Urinary bladder (tissue), 4 donors: ENCODE measurements around the gene ANKRD50. TPM values are rescaled to one million over a fixed set of nuclear protein-coding genes. Genes with fewer than 3 reads are reported as not detected.

Source experiments
- DNase-seq: peaks from one replicate; pipeline ENCODE4 v3.0.0-alpha.2; 2015; ENCODE audit errors: extremely low spot score
- H3K27ac ChIP-seq: one replicate; pipeline ENCODE4 v1.5.1; 2013; ENCODE audit warnings: low read depth, mild to moderate bottlenecking, moderate library complexity
- H3K36me3 ChIP-seq: one replicate; pipeline ENCODE4 v1.6.1; 2013; ENCODE audit warnings: mild to moderate bottlenecking, moderate library complexity; ENCODE audit not compliant: insufficient read depth
- H3K4me1 ChIP-seq: one replicate; pipeline ENCODE4 v1.6.1; 2013; ENCODE audit warnings: mild to moderate bottlenecking, moderate library complexity; ENCODE audit not compliant: insufficient read depth
- H3K4me3 ChIP-seq: one replicate; pipeline ENCODE4 v1.5.1; 2013; ENCODE audit warnings: low read depth, low read length
- WGBS: extraction: QIAGEN DNeasy Blood & Tissue Kit; methylation state at CpG from one replicate; pipeline ENCODE4 v1.1.7; 2013; 5-methylcytosine and 5-hydroxymethylcytosine counted together
- polyA plus RNA-seq: library from polyadenylated mRNA; stranded (reverse); fragments of 200-250 nt; gene quantifications from one replicate; pipeline ENCODE4 v1.2.3, GENCODE V29; 2013
- total RNA-seq: library from RNA; depleted of rRNA; stranded (reverse); fragments of >200 nt; gene quantifications from one replicate; pipeline ENCODE4 v1.2.3, GENCODE V29; 2014
- donor health status: healthy with polysubstance abuse.
- donor health status: healthy.

ANKRD50 gene
- total and polyA plus RNA-seq, 2 donors = 13.3 to 149 TPM

DNA sequence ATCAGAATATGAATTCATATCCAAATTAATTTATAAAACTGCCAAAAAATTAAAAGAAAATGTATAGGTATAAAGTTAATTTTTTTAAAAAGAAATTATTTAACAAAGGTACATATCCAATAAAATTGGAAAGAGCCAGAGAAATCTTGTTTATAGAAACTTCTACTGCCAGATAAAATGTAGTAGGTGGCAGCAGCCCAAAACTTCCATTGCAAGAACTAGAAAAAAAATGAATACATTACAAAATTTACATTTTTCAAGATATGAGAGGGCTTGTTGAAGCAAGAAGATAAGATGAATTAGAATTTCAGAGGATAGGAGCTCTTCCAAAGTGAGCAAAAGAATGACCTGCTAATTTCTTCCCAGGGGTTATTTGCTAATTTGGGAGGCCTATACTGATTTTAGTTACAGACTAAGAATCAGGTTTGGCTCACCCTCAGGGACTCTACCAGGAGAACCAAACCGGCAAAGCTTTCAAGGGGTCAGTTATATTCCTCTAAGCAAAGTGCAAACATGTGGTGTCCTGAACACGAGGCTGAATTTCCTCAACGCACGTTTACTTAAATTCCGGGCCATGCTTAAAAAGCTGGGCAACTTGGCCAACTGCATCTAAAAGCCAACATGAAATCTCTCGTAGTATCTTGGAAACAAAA is 17.5 kb downstream of the ANKRD50 start:
- no peak overlapping the region for H3K4me3 ChIP-seq
- WGBS = 71% methylated on average over 6 of the region's 6 CpGs
- DNase-seq = no peak
- peaks cover 1% of the 10 kb centered on the region for H3K36me3 ChIP-seq
- H3K27ac ChIP-seq = no peak overlapping the region
- no peaks in the 10 kb centered on the region for H3K4me1 ChIP-seq

DNA sequence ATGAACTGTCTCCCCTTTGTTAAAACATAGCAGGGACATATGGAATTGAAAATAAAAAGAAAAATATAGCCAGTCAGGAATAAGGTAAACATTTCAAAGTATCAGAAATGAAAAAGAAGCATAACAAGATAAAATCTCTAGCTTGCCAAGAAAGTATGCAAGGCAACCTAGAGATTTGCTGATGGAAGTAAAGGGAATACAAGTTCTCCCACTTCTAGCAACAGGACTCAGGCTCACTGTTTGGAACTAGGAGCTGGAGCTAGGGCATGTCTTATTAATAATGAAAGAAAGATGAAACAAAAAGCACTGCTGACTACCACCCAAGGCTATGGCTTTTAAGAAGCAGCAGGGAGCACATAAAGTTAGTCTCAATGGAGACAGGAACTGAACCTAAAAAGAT is 18.2 kb downstream of the ANKRD50 start:
- H3K4me3 ChIP-seq = no peak overlapping the region
- H3K4me1 ChIP-seq = no peaks in the 10 kb centered on the region
- H3K27ac ChIP-seq = no peak overlapping the region
- DNase-seq = no peak
- peaks cover 1% of the 10 kb centered on the region for H3K36me3 ChIP-seq

DNA sequence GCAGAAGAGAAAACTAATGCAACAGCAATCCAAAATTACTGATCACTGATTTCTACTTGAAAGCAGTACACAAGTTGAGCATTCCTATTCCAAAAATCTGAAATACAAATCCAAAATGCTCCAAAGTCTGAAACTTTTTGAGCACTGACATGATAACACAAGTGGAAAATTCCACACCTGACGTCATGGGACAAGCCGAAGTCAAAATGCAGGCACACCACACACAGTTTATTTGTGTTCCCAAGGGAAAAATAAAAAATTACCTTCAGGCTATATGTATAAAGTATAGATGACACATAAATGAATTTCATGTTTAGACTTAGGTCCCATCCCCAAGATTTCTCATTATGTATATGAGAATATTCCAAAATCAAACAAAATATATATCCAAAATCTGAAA is 20.7 kb downstream of the ANKRD50 start:
- Histone ChIP-seq H3K4me3 (no peak overlapping the region), H3K27ac (no peak overlapping the region), H3K4me1 (no peaks in the 10 kb centered on the region), H3K36me3 (no peaks in the 10 kb centered on the region)
- no peak for DNase-seq
- 91% methylated on average over 2 of the region's 2 CpGs for WGBS

DNA sequence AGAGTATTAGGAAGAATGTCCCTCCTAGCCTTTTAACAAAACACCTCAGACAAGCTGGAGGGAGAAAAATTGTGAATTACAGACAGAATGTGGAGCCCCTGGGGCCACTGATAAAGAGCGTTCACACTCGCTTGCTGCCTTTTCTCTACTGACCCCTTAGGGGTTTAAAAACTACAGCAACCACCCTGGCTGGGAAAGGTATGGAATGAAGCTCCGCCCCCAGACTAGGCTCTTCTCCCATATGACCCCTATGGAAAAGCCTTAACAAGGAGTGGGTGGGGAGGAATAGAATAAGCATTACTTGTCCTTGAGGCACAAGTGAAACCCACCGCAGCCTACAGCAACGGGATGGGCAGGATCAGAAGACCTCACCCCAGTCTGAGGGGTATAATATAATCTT is 26.3 kb downstream of the ANKRD50 start:
- no peak for DNase-seq
- Histone ChIP-seq H3K27ac (no peak overlapping the region), H3K4me3 (no peak overlapping the region), H3K4me1 (no peaks in the 10 kb centered on the region), H3K36me3 (no peaks in the 10 kb centered on the region)
- WGBS = 88% methylated on average over 5 of the region's 5 CpGs

DNA sequence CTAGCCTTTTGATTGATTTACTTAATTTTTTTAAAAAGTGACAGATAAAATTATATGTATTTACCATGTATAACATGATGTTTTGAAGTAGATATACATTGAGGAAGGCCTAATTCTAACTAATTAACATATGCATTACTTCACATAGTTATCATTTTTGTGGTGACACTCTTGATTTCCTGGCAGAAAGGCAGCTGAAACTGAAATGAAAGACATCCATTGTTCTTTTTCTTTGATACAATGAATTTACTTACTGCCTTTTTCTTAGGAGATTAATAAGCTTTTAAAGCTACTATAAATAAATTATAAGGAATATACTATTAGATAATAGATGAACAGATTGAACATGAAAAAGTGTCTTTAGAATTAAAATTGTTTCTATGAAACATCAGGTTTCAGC is 26.7 kb downstream of the ANKRD50 start:
- no peaks in the 10 kb centered on the region for H3K4me1 ChIP-seq
- no peak overlapping the region for H3K27ac ChIP-seq
- no peaks in the 10 kb centered on the region for H3K36me3 ChIP-seq
- H3K4me3 ChIP-seq = no peak overlapping the region
- DNase-seq = no peak

DNA sequence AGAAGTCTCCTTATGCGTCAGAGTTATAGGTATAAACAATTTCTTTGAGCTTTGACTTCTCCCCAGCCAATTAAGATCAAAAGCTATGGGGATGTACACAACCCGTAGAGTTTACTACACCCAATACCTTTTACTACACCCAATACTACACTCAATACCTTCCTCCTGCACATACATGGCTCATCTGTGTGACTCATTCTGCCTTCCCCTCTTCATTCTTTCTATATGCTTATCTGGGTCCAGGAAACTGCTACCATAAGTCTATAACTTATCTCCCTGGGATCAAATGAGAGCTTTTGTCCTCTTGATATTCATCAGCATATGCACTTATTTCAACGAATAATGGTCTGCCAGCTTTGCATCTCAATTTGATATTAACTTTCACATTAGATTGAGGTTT is 28.2 kb downstream of the ANKRD50 start:
- WGBS = 79% methylated on average over 3 of the region's 3 CpGs
- Histone ChIP-seq H3K4me3 (no peak overlapping the region), H3K4me1 (no peaks in the 10 kb centered on the region), H3K27ac (no peak overlapping the region), H3K36me3 (no peaks in the 10 kb centered on the region)
- DNase-seq = no peak

DNA sequence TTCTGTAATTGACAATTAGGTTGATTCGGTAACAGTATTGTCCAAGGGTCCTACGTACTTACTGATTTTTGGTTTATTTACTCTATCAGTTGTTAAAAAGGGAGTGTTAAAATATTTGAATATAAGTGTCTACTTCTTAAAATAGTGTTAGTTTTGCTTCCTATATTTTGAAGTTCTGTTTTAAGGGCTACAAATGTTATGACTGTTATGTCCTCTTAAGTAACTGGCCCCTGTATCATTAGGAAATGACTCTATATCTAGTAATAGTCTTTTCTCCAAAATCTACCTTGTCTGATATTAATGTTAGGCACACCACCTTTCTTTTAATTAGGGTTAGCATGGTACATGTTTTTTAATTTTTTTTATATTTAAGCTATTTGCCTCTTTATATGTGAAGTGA is 30.1 kb downstream of the ANKRD50 start:
- 97% methylated on average over 2 of the region's 2 CpGs for WGBS
- DNase-seq = no peak
- no peaks in the 10 kb centered on the region for H3K36me3 ChIP-seq
- no peaks in the 10 kb centered on the region for H3K4me1 ChIP-seq
- H3K27ac ChIP-seq = no peak overlapping the region
- H3K4me3 ChIP-seq = no peak overlapping the region

DNA sequence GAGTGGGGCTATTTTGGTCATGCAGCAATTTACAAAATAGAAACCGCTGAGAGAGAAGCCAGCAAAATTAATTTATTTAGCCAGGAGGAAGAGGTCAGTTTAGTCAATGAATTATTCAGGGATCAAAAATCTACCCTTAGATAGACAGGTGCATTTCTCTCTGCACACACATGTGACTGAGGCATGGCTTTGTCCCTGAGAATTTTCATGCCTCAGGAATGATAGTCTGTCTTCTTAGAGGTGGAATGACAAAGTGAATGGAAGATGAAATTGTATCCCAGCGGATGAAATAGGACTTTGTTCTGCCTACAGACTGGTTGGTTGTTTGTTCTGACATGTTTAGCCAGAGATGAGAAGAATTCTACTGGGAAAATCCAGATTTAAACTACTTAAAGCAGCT is 46.0 kb downstream of the ANKRD50 start:
- 88% methylated on average over 2 of the region's 2 CpGs for WGBS
- no peak overlapping the region for H3K4me3 ChIP-seq
- no peaks in the 10 kb centered on the region for H3K4me1 ChIP-seq
- no peak for DNase-seq
- H3K36me3 ChIP-seq = peaks cover 2% of the 10 kb centered on the region
- H3K27ac ChIP-seq = no peak overlapping the region

DNA sequence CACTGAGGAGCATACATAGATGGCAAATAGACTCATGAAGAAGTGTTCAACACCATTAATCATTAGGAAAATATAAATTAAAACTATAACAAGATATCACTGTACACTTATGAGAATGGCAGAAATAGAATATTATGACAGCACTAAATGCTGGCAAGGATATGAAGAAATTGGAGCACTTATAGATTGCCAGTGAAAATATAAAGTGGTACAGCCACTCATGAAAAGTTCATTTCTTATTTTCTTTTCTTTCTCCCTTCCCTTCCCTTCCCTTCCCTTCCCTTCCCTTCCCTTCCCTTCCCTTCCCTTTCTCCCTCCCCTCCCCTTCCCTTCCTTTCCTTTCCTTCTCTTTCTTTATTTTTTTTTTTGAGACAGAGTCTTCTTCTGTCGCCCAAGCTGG is 53.7 kb downstream of the ANKRD50 start:
- DNase-seq = no peak
- Histone ChIP-seq H3K36me3 (no peaks in the 10 kb centered on the region), H3K4me1 (no peaks in the 10 kb centered on the region), H3K4me3 (no peak overlapping the region), H3K27ac (no peak overlapping the region)
- WGBS = 100% methylated on average over 1 of the region's 1 CpG

DNA sequence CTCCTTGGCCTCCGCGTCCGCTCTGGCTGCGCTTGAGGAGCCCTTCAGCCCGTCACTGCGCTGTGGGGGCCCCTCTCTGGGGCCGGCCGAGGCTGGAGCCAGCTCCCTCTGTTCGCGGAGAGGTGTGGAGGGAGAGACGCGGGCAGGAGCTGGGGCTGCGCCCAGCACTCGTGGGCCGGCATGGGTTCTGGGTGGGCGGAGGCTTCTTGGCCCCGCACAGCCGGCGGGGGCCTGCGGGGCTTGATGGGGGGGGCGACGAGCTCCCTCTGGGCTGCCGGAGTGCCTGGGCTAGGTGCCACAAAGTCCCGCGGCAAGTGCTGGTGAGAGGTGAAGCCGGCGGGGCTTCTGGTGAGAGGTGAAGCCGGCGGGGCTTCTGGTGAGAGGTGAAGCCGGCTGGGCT is 61.9 kb downstream of the ANKRD50 start:
- no peak overlapping the region for H3K4me3 ChIP-seq
- no peak for DNase-seq
- no peaks in the 10 kb centered on the region for H3K36me3 ChIP-seq
- H3K4me1 ChIP-seq = no peaks in the 10 kb centered on the region
- H3K27ac ChIP-seq = no peak overlapping the region
- 94% methylated on average over 30 of the region's 30 CpGs for WGBS

DNA sequence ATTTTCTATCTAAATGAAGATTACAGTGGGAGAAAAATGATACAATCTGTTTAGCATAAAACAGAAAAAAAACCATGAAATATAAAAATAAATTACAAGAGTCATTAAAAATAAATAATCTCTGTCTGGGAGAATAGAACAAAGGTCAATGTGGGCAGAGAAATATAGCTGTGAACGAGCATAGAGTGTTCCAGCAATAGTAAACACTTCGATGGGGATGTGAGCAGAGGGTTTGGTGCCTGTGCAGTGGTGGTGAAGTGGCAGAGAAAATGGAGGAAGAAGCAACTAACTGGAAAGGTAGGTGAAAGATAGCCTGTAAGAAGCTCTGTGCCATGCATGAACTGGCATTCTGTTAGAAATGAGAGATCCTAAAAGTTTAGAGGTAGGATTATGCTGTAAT is 64.9 kb downstream of the ANKRD50 start:
- Histone ChIP-seq H3K27ac (no peak overlapping the region), H3K36me3 (no peaks in the 10 kb centered on the region), H3K4me3 (no peak overlapping the region), H3K4me1 (no peaks in the 10 kb centered on the region)
- 66% methylated on average over 2 of the region's 2 CpGs for WGBS
- no peak for DNase-seq

DNA sequence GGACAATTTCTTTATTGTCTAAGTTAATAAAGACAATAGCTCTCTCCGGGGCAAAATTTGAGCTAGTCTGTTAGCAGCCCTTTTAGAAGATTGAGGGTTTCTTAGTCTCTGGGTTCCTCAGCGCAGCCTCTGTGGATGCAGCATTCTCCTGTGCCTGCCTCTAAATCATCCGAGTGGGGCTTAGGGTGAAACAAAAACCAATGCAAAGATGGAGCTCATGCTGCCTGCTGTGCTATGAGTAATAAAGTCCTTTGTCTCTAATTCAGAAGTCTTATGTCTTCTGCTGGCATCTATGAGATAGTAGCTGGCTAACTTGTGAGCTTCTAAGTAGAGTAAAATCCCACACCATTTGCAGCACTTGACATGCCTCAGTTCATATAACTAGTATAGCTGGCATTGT is 67.9 kb downstream of the ANKRD50 start:
- no peak overlapping the region for H3K4me3 ChIP-seq
- H3K27ac ChIP-seq = no peak overlapping the region
- H3K4me1 ChIP-seq = no peaks in the 10 kb centered on the region
- no peaks in the 10 kb centered on the region for H3K36me3 ChIP-seq
- no peak for DNase-seq
- 95% methylated on average over 3 of the region's 3 CpGs for WGBS

DNA sequence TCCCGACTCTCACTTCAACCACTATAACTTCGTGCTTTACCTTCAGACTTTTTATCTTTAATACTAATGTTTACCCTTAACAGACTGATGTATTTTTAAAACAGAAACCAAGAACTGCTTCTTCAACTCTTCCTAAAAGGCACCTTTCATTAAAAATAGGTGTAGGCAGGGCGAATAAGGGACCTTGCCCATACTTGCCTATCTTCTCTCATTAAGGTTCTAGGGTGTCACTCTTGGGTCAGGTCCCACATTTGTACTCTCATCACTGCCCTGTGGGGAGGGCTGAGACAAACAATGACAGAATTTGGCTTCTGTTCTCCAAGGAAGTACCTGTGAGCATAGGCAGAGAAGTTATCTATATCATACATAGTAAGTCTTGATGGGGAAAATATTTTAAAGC is 69.7 kb downstream of the ANKRD50 start:
- no peak overlapping the region for H3K4me3 ChIP-seq
- DNase-seq = no peak
- no peaks in the 10 kb centered on the region for H3K4me1 ChIP-seq
- no peaks in the 10 kb centered on the region for H3K36me3 ChIP-seq
- whole genome bisulfite sequencing = 88% methylated on average over 3 of the region's 3 CpGs
- no peak overlapping the region for H3K27ac ChIP-seq

DNA sequence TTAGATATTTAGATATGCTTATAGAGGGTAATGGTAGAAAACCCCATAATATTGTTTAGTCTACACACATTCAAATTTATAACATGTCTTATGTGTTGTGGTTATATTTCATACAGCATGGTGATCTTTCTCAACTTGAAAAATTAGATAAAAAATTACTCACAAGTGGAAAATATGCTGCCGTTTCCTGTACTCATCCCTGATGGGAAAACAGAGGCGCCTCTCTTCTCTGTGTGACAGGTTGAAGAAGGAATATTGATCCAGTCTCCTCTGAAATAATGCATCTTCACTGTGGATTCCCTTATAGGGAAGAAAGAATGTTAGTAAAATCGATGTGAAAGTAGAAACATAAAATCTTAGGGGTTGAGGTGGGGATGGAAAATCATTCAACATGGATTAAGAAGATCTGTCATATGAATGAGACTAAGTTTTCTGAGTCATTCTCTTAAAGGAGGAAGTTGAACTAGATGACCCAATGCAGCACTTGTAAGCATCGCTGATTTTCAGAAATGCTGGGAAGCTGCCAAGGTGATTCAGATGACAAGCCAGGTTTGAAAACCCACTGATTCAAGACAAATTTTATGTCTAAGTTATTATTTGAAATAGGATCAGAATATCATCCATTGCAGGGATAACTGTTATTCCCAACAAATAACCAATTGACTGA is 70.7 kb downstream of the ANKRD50 start:
- Histone ChIP-seq H3K27ac (no peak overlapping the region), H3K36me3 (no peaks in the 10 kb centered on the region), H3K4me1 (no peaks in the 10 kb centered on the region), H3K4me3 (no peak overlapping the region)
- 64% methylated on average over 4 of the region's 4 CpGs for WGBS
- no peak for DNase-seq
